Parathyroid adenoma (tissue), 2 donors: ENCODE results near the gene COL4A1.

Experiments used
- H2AFZ ChIP-seq: fragments of 300-600 bp; sonication (generic); one replicate; pipeline ENCODE4 v1.7.0; 2017; ENCODE audit warnings: antibody characterized with exemption, mild to moderate bottlenecking
- H3K27ac ChIP-seq: fragments of 300-600 bp; sonication (generic); one replicate; pipeline ENCODE4 v1.7.0; 2017
- H3K27me3 ChIP-seq: fragments of 300-600 bp; sonication (generic); one replicate; pipeline ENCODE4 v1.7.0; 2017; ENCODE audit warnings: low read length; ENCODE audit not compliant: control insufficient read depth, insufficient read depth
- H3K36me3 ChIP-seq: fragments of 300-600 bp; sonication (generic); one replicate; pipeline ENCODE4 v1.7.0; 2017; ENCODE audit warnings: low read length; ENCODE audit not compliant: control insufficient read depth, insufficient read depth
- H3K4me1 ChIP-seq: fragments of 300-600 bp; sonication (generic); one replicate; pipeline ENCODE4 v1.7.0; 2017; ENCODE audit warnings: control low read depth
- H3K4me2 ChIP-seq: fragments of 300-600 bp; sonication (generic); one replicate; pipeline ENCODE4 v1.7.0; 2017; ENCODE audit warnings: low read length
- H3K4me3 ChIP-seq: fragments of 300-600 bp; sonication (generic); one replicate; pipeline ENCODE4 v1.7.0; 2017; ENCODE audit warnings: low read depth, low read length
- H3K79me2 ChIP-seq: fragments of 300-600 bp; sonication (generic); one replicate; pipeline ENCODE4 v1.7.0; 2017; ENCODE audit warnings: control low read depth
- H3K9ac ChIP-seq: fragments of 300-600 bp; sonication (generic); one replicate; pipeline ENCODE4 v1.7.0; 2017; ENCODE audit warnings: mild to moderate bottlenecking
- H3K9me3 ChIP-seq: fragments of 300-600 bp; sonication (generic); one replicate; pipeline ENCODE4 v1.7.0; 2017; ENCODE audit warnings: low read length; ENCODE audit not compliant: control insufficient read depth
- CTCF ChIP-seq: fragments of 300-600 bp; sonication (generic); IDR thresholded peaks from one replicate; pipeline ENCODE4 v1.7.0; 2017; ENCODE audit warnings: antibody characterized with exemption, mild to moderate bottlenecking
- donor health status: primary hyperparathyroidism.

The COL4A1 gene

GRCh38 chr13:110236431-110236830 is 70.5 kb downstream of the COL4A1 start:
- H3K9me3 ChIP-seq, result no peaks in the 10 kb centered on the region
- no peak overlapping the region for H3K9ac ChIP-seq
- no peak overlapping the region for H2AFZ ChIP-seq
- H3K4me2 ChIP-seq, result no peak overlapping the region
- no peaks in the 10 kb centered on the region for H3K4me1 ChIP-seq
- H3K27me3 ChIP-seq, result no peaks in the 10 kb centered on the region
- no peak overlapping the region for H3K4me3 ChIP-seq
- H3K79me2 ChIP-seq, result no peaks in the 10 kb centered on the region
- H3K27ac ChIP-seq, result no peak overlapping the region
- H3K36me3 ChIP-seq, result no peaks in the 10 kb centered on the region
- TF ChIP-seq CTCF, result no peak

GRCh38 chr13:110234532-110234931 is 72.4 kb downstream of the COL4A1 start:
- H3K4me1 ChIP-seq, result no peaks in the 10 kb centered on the region
- H3K79me2 ChIP-seq, result no peaks in the 10 kb centered on the region
- no peaks in the 10 kb centered on the region for H3K36me3 ChIP-seq

GRCh38 chr13:110233951-110234280 is 73.0 kb downstream of the COL4A1 start:
- Histone ChIP-seq H3K9ac (no peak overlapping the region), H3K27me3 (no peaks in the 10 kb centered on the region), H3K27ac (peak overlapping the region; percentile 56), H3K4me3 (no peak overlapping the region), H3K79me2 (no peaks in the 10 kb centered on the region), H3K9me3 (no peaks in the 10 kb centered on the region), H3K4me2 (no peak overlapping the region), H3K36me3 (no peaks in the 10 kb centered on the region), H3K4me1 (no peaks in the 10 kb centered on the region), H2AFZ (no peak overlapping the region)
- no peak for TF ChIP-seq CTCF

More at GRCh38 chr13:110234532-110234931, 72.4 kb downstream of the COL4A1 start:
- no peak overlapping the region for H2AFZ ChIP-seq
- H3K9me3 ChIP-seq, result no peaks in the 10 kb centered on the region
- no peak overlapping the region for H3K9ac ChIP-seq
- H3K27me3 ChIP-seq, result no peaks in the 10 kb centered on the region
- no peak for TF ChIP-seq CTCF
- peak overlapping the region; percentile 36 for H3K27ac ChIP-seq
- no peak overlapping the region for H3K4me2 ChIP-seq
- H3K4me3 ChIP-seq, result no peak overlapping the region

- TF ChIP-seq CTCF, result no peak
- Histone ChIP-seq H3K4me3 (no peak overlapping the region), H3K27ac (peak overlapping the region; percentile 56), H3K4me2 (no peak overlapping the region), H3K9ac (no peak overlapping the region), H3K4me1 (no peaks in the 10 kb centered on the region), H2AFZ (no peak overlapping the region), H3K9me3 (no peaks in the 10 kb centered on the region), H3K79me2 (no peaks in the 10 kb centered on the region), H3K36me3 (no peaks in the 10 kb centered on the region), H3K27me3 (no peaks in the 10 kb centered on the region)
These were observed 73.6 kb downstream of the COL4A1 start for GRCh38 chr13:110233181-110233950.

GRCh38 chr13:110232756-110233155 is 74.2 kb downstream of the COL4A1 start:
- Histone ChIP-seq H3K9me3 (no peaks in the 10 kb centered on the region), H3K4me2 (no peak overlapping the region), H3K36me3 (no peaks in the 10 kb centered on the region), H3K4me3 (no peak overlapping the region), H3K79me2 (no peaks in the 10 kb centered on the region), H3K27me3 (no peaks in the 10 kb centered on the region), H3K27ac (peak overlapping the region; percentile 56), H2AFZ (no peak overlapping the region), H3K9ac (no peak overlapping the region), H3K4me1 (no peaks in the 10 kb centered on the region)
- TF ChIP-seq CTCF, result no peak
